Bronchus fibroblast of lung (primary cell): Measurements from ENCODE around the gene LNPEP. TPM values are rescaled to one million over a fixed set of nuclear protein-coding genes. Genes with fewer than 3 reads are reported as not detected.

Experiments
- total RNA-seq: library from RNA; depleted of rRNA; stranded (reverse); fragments of >200 nt; gene quantifications from 2 replicates; pipeline ENCODE4 v1.2.3, GENCODE V29; 2015

The LNPEP gene
- total RNA-seq = 6.1 and 7.2 TPM in 2 replicates

DNA sequence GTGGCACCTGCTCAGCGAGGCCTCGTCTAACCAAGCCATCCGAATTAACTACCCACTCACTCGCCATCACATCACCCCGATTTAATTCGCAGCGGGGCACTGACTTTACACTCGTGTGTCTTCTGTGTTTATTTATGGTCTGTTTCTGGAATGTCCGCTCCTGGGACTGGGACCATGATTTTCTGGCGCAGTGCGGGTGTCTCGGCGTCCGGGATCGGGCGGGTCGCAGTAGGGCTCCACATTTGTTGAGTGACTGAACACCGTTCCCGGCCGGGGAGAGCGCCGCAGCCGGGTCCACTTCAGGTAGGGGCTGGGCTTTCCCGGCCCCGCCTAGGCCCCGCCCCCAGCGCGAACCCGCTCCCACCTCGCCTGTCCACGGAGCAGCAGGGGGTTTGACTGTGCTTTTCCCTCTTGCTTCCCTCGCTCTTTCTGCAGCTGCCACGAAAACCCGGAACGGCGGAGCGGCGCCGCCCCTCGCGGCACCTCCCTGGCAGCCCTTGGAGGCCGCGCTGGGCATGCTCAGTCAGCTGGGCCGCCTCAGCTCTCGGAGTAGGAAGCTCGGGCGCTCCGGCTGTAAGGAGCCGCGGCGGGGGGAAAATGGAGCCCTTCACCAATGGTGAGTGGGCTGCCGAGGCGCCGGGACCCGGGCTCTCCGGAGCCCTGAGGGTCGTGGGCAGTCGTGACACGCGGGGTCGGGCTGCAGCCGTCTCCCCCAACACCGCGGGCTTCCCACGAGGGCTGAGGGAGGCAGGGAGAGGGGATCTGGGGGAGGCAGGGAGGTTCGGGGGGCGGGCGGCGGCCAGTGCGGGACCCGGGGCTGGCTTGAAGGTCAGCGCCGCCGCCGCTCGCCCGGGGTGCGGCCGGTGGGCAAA, at the start of gene LNPEP:
LNPEP (plus strand) TSS at position 522 of the 872 bp plus-strand sequence; CDS start at position 598, 76 bp downstream.

Other genes starting within 250 kb of the LNPEP start
- 8.7 and 12.3 TPM in 2 replicates for gene ERAP1, start 128.1 kb upstream of the LNPEP start, total RNA-seq
- gene ERAP2, start 59.6 kb upstream of the LNPEP start, total RNA-seq = 14.9 and 19.5 TPM in 2 replicates
- gene LIX1, start 206.5 kb downstream of the LNPEP start, total RNA-seq = not detected in 2 replicates
- gene RIOK2, start 247.2 kb downstream of the LNPEP start, total RNA-seq = 12.5 and 16.3 TPM in 2 replicates